ENCODE results near the gene STAT1. TPM values are rescaled to one million over a fixed set of nuclear protein-coding genes. Genes with fewer than 3 reads are reported as not detected.

The STAT1 gene
- total RNA-seq, 1 donor from 2014 or later = 76.5 TPM

- H3K27me3 Mint-ChIP-seq (ENCODE audit: unreplicated experiment) = no peaks in the 10 kb centered on the region
- DNase-seq (ENCODE audit: extremely low spot score, unreplicated experiment) = no peak
- TF ChIP-seq CTCF (IDR thresholded peaks at IDR 0.05) = no peak
- H3K4me3 Mint-ChIP-seq (ENCODE audit: unreplicated experiment) = no peak overlapping the region
- peaks cover 1% of the 10 kb centered on the region for H3K4me1 Mint-ChIP-seq (ENCODE audit: unreplicated experiment)
- no peaks in the 10 kb centered on the region for H3K9me3 Mint-ChIP-seq (ENCODE audit: unreplicated experiment)
- H3K27ac Mint-ChIP-seq (ENCODE audit: unreplicated experiment) = no peak overlapping the region
- no peaks in the 10 kb centered on the region for H3K36me3 Mint-ChIP-seq (ENCODE audit: unreplicated experiment)
Measured at GRCh38 chr2:190948671-190949070, 65.3 kb downstream of the STAT1 start.

GRCh38 chr2:190947711-190948251, 66.2 kb downstream of the STAT1 start:
- no peak for DNase-seq (ENCODE audit: extremely low spot score, unreplicated experiment)
- no peak overlapping the region for H3K27ac Mint-ChIP-seq (ENCODE audit: unreplicated experiment)
- TF ChIP-seq CTCF (IDR thresholded peaks at IDR 0.05) = peak; percentile 60
- H3K9me3 Mint-ChIP-seq (ENCODE audit: unreplicated experiment) = no peaks in the 10 kb centered on the region
- no peaks in the 10 kb centered on the region for H3K27me3 Mint-ChIP-seq (ENCODE audit: unreplicated experiment)
- H3K4me3 Mint-ChIP-seq (ENCODE audit: unreplicated experiment) = no peak overlapping the region
- H3K36me3 Mint-ChIP-seq (ENCODE audit: unreplicated experiment) = no peaks in the 10 kb centered on the region
- H3K4me1 Mint-ChIP-seq (ENCODE audit: unreplicated experiment) = peaks cover 1% of the 10 kb centered on the region

GRCh38 chr2:190947141-190947540, 66.8 kb downstream of the STAT1 start:
- Mint-ChIP-seq H3K4me3 (ENCODE audit: unreplicated experiment) (no peak overlapping the region), H3K27me3 (ENCODE audit: unreplicated experiment) (no peaks in the 10 kb centered on the region), H3K27ac (ENCODE audit: unreplicated experiment) (no peak overlapping the region), H3K4me1 (ENCODE audit: unreplicated experiment) (peaks cover 1% of the 10 kb centered on the region), H3K36me3 (ENCODE audit: unreplicated experiment) (no peaks in the 10 kb centered on the region), H3K9me3 (ENCODE audit: unreplicated experiment) (no peaks in the 10 kb centered on the region)
- DNase-seq (ENCODE audit: extremely low spot score, unreplicated experiment) = no peak
- TF ChIP-seq CTCF (IDR thresholded peaks at IDR 0.05) = no peak

- H3K27me3 Mint-ChIP-seq (ENCODE audit: unreplicated experiment) = no peaks in the 10 kb centered on the region
- peaks cover 20% of the 10 kb centered on the region for H3K4me1 Mint-ChIP-seq (ENCODE audit: unreplicated experiment)
- H3K36me3 Mint-ChIP-seq (ENCODE audit: unreplicated experiment) = no peaks in the 10 kb centered on the region
- H3K27ac Mint-ChIP-seq (ENCODE audit: unreplicated experiment) = no peak overlapping the region
- DNase-seq (ENCODE audit: extremely low spot score, unreplicated experiment) = no peak
- no peak overlapping the region for H3K4me3 Mint-ChIP-seq (ENCODE audit: unreplicated experiment)
- TF ChIP-seq CTCF (IDR thresholded peaks at IDR 0.05) = no peak
- no peaks in the 10 kb centered on the region for H3K9me3 Mint-ChIP-seq (ENCODE audit: unreplicated experiment)
Measured at GRCh38 chr2:190943706-190944105, 70.3 kb downstream of the STAT1 start.

GRCh38 chr2:190942697-190943096, 71.3 kb downstream of the STAT1 start:
- TF ChIP-seq CTCF (IDR thresholded peaks at IDR 0.05) = no peak
- no peak for DNase-seq (ENCODE audit: extremely low spot score, unreplicated experiment)
- H3K4me3 Mint-ChIP-seq (ENCODE audit: unreplicated experiment) = no peak overlapping the region
- H3K27me3 Mint-ChIP-seq (ENCODE audit: unreplicated experiment) = no peaks in the 10 kb centered on the region
- H3K36me3 Mint-ChIP-seq (ENCODE audit: unreplicated experiment) = peaks cover 2% of the 10 kb centered on the region
- no peak overlapping the region for H3K27ac Mint-ChIP-seq (ENCODE audit: unreplicated experiment)
- peaks cover 27% of the 10 kb centered on the region for H3K4me1 Mint-ChIP-seq (ENCODE audit: unreplicated experiment)
- H3K9me3 Mint-ChIP-seq (ENCODE audit: unreplicated experiment) = no peaks in the 10 kb centered on the region
